GOT3 (cell line): Measurements from ENCODE around the gene ANO2.
"Not testable (repeated sequence)": the region's sequence is repeated elsewhere in the genome, so short reads cannot be mapped to it uniquely, and the experiment has no call there.

Source experiments
- DNase-seq: peaks from one replicate; lab custom pipeline; 2025; ENCODE audit warnings: mixed read lengths; lab: John Stamatoyannopoulos, UW

Gene ANO2

GRCh38 chr12:5549011-5549410 lies 396.0 kb downstream of the ANO2 start:
- no peak for DNase-seq

- no peak for DNase-seq
Measured at GRCh38 chr12:5548152-5548943, 396.7 kb downstream of the ANO2 start.

GRCh38 chr12:5546616-5547015 lies 398.4 kb downstream of the ANO2 start:
- no peak for DNase-seq

GRCh38 chr12:5537771-5538170 lies 407.3 kb downstream of the ANO2 start:
- no peak for DNase-seq

- not testable (repeated sequence) for DNase-seq
Measured at GRCh38 chr12:5537026-5537615, 407.9 kb downstream of the ANO2 start.

- DNase-seq, result no peak
Measured at GRCh38 chr12:5535541-5535940, 409.5 kb downstream of the ANO2 start.

- no peak for DNase-seq
Measured at GRCh38 chr12:5534426-5535199, 410.4 kb downstream of the ANO2 start.

- DNase-seq, result no peak
Measured at GRCh38 chr12:5533368-5533767, 411.7 kb downstream of the ANO2 start.

GRCh38 chr12:5525783-5526367 lies 419.2 kb downstream of the ANO2 start:
- DNase-seq, result no peak

GRCh38 chr12:5524769-5525436 lies 420.2 kb downstream of the ANO2 start:
- DNase-seq, result no peak

- no peak for DNase-seq
Measured at GRCh38 chr12:5524116-5524768, 420.8 kb downstream of the ANO2 start.

GRCh38 chr12:5523396-5524115 lies 421.5 kb downstream of the ANO2 start:
- no peak for DNase-seq

GRCh38 chr12:5522432-5523335 lies 422.4 kb downstream of the ANO2 start:
- no peak for DNase-seq

GRCh38 chr12:5521456-5522325 lies 423.4 kb downstream of the ANO2 start:
- DNase-seq, result no peak

- DNase-seq, result no peak
Measured at GRCh38 chr12:5520831-5521230, 424.2 kb downstream of the ANO2 start.

GRCh38 chr12:5520037-5520436 lies 425.0 kb downstream of the ANO2 start:
- DNase-seq, result no peak

GRCh38 chr12:5518584-5519365 lies 426.3 kb downstream of the ANO2 start:
- DNase-seq, result no peak
